Left ventricle myocardium inferior (tissue), 1 donor: ENCODE results near the gene UBE2D3. TPM values are rescaled to one million over a fixed set of nuclear protein-coding genes. Genes with fewer than 3 reads are reported as not detected.
A peak's percentile ranks its signal among the peaks of the same experiment; 100 is the strongest.

Experiments
- DNase-seq: peaks from one replicate; pipeline ENCODE4 v3.0.0-alpha.2; 2020
- H3K27ac ChIP-seq: fragments of 200-600 bp; replicated peaks from 2 replicates; pipeline ENCODE4 v1.8.0; 2021
- H3K27me3 ChIP-seq: fragments of 200-600 bp; 2 replicates; pipeline ENCODE4 v1.8.0; 2021; ENCODE audit warnings: low read depth
- H3K36me3 ChIP-seq: fragments of 200-600 bp; 2 replicates; pipeline ENCODE4 v1.8.0; 2021
- H3K4me1 ChIP-seq: fragments of 200-600 bp; 2 replicates; pipeline ENCODE4 v1.8.0; 2021
- H3K4me3 ChIP-seq: fragments of 200-600 bp; 2 replicates; pipeline ENCODE4 v1.8.0; 2021; ENCODE audit warnings: mild to moderate bottlenecking, moderate library complexity
- H3K9me3 ChIP-seq: fragments of 200-600 bp; replicated peaks from 2 replicates; pipeline ENCODE4 v1.8.0; 2021
- intact Hi-C: fragments of 100-400 bp; cut with micrococcal nuclease; formaldehyde crosslinking; loops from one replicate; pipeline ENCODE4 v1.11.0; 2022
- total RNA-seq: library from RNA; stranded (reverse); fragmentation: NEBNext Ultra II Directional; extraction: Animal tissue kit (Norgen Biotek cat#: 25700); gene quantifications from one replicate; pipeline ENCODE4 v1.2.1, GENCODE V29; 2021
- TF ChIP-seq, protein P1 (sequence below): fragments of 200-600 bp; IDR thresholded peaks from 2 replicates; pipeline ENCODE4 v1.8.0; 2021; ENCODE audit warnings: antibody characterized with exemption, mild to moderate bottlenecking, borderline replicate concordance
- donor health status: DM: no; HTN: yes; CAD: no; lungs with severe emphysema.

The UBE2D3 gene
- total RNA-seq, 1 donor from 2014 or later, result 251 TPM

DNA sequence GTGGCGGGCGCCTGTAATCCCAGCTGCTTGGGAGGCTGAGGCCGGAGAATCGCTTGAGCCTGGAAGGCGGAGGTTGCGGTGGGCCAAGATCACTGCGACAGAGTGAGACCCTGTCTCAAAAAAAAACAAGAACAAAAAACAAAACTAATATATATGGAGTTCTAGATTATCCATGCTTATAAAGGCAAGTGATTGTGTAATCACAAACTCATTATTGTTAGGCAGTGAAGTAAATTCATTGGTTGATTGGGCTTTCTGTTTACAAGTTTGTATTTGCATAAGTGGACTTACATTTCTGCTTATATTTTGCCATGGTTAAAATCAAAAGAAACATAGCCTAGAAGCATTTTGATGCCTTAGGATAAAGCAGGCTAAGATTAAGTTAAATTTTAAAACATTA, 2.5 kb upstream of the UBE2D3 start:
- Histone ChIP-seq H3K4me1 (peaks cover 57% of the 10 kb centered on the region), H3K27ac (peak overlapping the region; percentile 100), H3K36me3 (no peaks in the 10 kb centered on the region), H3K9me3 (no peaks in the 10 kb centered on the region), H3K27me3 (no peaks in the 10 kb centered on the region), H3K4me3 (no peak overlapping the region)
- no peak for DNase-seq
- TF ChIP-seq, protein P1, sequence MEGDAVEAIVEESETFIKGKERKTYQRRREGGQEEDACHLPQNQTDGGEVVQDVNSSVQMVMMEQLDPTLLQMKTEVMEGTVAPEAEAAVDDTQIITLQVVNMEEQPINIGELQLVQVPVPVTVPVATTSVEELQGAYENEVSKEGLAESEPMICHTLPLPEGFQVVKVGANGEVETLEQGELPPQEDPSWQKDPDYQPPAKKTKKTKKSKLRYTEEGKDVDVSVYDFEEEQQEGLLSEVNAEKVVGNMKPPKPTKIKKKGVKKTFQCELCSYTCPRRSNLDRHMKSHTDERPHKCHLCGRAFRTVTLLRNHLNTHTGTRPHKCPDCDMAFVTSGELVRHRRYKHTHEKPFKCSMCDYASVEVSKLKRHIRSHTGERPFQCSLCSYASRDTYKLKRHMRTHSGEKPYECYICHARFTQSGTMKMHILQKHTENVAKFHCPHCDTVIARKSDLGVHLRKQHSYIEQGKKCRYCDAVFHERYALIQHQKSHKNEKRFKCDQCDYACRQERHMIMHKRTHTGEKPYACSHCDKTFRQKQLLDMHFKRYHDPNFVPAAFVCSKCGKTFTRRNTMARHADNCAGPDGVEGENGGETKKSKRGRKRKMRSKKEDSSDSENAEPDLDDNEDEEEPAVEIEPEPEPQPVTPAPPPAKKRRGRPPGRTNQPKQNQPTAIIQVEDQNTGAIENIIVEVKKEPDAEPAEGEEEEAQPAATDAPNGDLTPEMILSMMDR, result no peak
- intact Hi-C loops, result no loop called here

DNA sequence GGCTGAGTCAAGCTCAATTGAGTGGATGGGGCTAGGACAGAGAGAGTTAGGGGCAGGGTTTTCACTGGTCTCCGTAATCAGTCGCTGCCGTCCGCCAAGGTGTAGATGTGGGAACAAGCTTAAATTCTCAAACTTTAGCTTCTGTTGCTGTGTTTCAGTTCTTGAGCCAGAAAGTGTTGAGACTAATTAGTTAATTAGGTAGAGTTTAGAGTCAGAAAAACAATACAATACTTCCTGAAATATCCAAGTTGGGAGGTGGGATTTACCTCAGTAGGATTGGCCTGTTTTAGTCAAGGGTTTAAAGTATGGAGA, 1.1 kb upstream of the UBE2D3 start:
- H3K9me3 ChIP-seq, result no peaks in the 10 kb centered on the region
- peaks cover 65% of the 10 kb centered on the region for H3K4me1 ChIP-seq
- TF ChIP-seq, protein P1, result no peak
- intact Hi-C loops, result no loop called here
- no peaks in the 10 kb centered on the region for H3K27me3 ChIP-seq
- H3K4me3 ChIP-seq, result peak overlapping the region; percentile 97
- peaks cover 3% of the 10 kb centered on the region for H3K36me3 ChIP-seq
- no peak for DNase-seq
- peak overlapping the region; percentile 100 for H3K27ac ChIP-seq

DNA sequence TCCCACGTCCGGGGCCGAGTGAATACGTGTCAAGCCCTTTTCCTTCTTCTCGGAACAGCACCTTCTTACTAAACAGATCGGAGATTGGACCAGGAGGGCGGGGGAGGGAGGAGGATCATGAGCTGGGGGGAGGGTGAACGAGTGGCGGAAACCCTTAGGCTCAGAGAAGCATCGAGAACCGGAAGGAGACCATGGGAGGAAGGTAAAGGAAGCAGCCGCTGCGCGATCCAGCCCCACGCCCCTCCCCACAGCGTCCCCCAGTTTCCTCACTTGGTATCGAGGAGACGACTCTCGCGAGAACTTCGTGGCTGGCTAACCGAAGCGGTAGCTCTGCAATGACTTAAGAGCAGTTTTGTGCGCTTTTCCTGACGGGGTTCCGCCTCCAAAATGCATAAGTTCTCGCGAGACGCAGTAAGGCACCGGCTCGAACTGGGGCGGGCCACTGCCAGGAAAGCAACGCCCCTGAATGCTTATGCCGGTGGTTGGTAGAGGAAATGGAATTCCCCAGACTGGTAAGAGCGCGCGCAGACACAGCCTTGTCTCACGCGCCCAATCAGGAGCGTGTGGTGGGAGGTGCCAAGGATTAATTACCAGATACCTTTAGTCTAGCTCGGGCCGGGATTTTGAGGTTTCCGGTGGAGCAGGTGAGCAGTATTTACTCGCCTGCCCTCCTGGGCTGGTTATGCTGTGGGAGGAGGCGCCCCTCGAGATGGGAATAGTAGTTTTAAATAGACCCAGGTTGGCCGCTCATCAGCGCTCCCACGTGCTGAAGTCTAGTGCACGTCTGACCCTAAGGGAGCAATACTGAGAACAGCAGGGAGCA, 534 bp upstream of the UBE2D3 start:
- DNase-seq, result peak; percentile 99
- H3K27me3 ChIP-seq, result no peaks in the 10 kb centered on the region
- peak overlapping the region; percentile 100 for H3K27ac ChIP-seq
- peak overlapping the region; percentile 97 for H3K4me3 ChIP-seq
- peaks cover 5% of the 10 kb centered on the region for H3K36me3 ChIP-seq
- intact Hi-C loops, result no loop called here
- TF ChIP-seq, protein P1, result no peak
- H3K9me3 ChIP-seq, result no peaks in the 10 kb centered on the region
- peaks cover 65% of the 10 kb centered on the region for H3K4me1 ChIP-seq

DNA sequence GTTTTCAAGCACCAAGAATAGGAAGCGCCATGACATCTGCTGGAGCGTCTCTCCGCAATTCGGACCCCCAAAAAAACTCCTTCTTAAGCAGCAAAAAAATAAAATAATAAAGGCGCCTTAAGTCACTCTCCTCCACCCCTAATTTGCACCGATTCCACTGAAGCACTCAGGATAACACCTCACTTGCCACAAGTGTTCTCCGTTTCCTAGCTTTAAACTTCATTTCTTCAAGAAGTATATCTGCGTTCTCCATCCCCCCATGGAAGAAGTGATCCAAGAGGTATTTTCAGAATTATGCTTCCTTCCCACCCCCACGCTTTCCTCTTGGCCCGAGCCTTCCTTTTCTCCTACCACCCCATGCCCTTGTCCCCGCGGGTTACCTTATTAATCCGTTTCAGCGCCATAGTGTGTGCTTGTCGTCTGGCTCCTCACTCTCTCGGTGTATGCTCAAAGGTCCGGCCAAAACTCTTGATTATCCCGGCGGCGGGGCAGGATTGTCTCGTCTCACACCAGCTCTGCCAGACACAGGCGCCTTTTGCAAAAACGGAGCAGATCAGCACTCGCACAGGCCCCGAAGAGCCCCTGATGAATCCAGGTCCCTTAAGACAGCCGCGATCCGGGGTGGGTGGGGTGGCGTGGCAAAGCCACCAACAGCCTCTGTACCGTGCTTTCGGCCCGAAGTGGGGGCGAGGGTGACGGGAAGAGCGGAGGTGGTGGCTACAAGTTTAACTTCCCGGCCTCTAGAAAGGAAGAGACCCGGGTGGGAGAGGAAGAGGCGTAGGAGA, 1.1 kb downstream of the UBE2D3 start:
- Histone ChIP-seq H3K4me3 (peak overlapping the region; percentile 97), H3K4me1 (peaks cover 73% of the 10 kb centered on the region), H3K9me3 (no peaks in the 10 kb centered on the region), H3K27me3 (no peaks in the 10 kb centered on the region), H3K36me3 (peaks cover 10% of the 10 kb centered on the region), H3K27ac (peak overlapping the region; percentile 100)
- TF ChIP-seq, protein P1, result no peak
- intact Hi-C loops, result no loop called here
- no peak for DNase-seq

DNA sequence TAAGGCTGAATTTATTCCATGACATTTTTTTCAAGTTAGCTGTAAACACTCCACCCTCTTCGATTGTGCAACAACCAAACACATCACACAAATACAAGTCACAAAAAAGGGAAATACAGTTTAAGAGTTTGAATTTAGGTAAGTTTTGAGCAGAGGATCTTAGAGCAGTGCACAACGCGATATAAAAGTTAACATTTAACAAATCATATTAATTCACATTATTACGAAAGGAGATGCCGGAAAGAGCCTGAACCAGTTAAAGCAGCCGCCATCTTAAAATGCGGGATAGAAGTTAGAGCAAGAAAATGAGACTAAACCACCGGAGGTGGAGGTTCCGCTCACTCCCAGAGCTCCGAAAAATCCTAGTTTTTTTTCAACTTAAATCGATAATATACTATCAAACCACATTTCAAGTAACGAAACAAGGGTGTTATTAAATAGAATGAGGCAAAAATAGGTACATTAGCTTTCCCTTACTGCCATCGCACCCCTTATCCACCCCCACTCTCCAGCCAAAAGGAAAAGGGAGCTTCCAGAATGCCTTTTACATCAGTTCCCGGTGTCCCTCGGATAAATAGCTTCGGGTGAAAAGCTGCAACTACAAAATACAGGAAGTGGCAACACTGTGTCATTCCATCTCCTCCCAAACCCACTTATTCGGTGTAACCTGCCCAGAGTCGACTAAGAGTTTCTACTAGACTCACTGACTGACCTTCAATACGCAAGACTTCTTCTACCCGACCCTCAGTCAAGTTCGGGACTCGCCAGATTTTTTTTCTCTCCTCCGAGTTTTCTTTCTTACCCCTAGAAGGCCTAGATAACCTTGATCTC, 1.9 kb downstream of the UBE2D3 start:
- H3K36me3 ChIP-seq, result peaks cover 10% of the 10 kb centered on the region
- H3K9me3 ChIP-seq, result no peaks in the 10 kb centered on the region
- peak overlapping the region; percentile 100 for H3K27ac ChIP-seq
- TF ChIP-seq, protein P1, result no peak
- H3K27me3 ChIP-seq, result no peaks in the 10 kb centered on the region
- peaks cover 82% of the 10 kb centered on the region for H3K4me1 ChIP-seq
- intact Hi-C loops, result no loop called here
- peak overlapping the region; percentile 97 for H3K4me3 ChIP-seq
- no peak for DNase-seq
